Measurements from ENCODE around the gene STOML1.
"Not testable (repeated sequence)": the region's sequence is repeated elsewhere in the genome, so short reads cannot be mapped to it uniquely, and the experiment has no call there.

STOML1 gene

GRCh38 chr15:73987681-73988444, 4.2 kb downstream of the STOML1 start:
- no peak for DNase-seq (ENCODE audit: low read depth in 2 of 3, low spot score in 2 of 3)

DNA sequence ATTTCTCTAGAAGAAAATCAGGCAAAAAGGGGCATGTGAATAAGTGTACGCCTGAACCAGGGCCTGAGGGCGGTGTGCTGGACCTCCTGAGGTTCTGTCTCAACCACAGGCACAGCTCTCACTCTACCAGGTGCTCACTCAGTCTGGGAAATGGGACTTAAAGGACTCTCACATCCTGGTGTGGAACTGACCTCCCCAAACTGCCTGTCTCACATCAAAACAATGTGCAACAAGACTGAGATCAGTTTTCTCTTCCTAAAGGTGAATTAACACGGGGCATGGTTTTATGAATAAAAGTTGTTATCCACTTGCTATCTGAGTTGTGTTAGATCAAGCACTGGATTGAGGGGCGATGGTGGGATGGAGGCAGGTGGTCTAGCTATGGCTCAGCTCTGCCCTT, 4.8 kb downstream of the STOML1 start:
- no peak for DNase-seq (ENCODE audit: low read depth in 2 of 3, low spot score in 2 of 3)

DNA sequence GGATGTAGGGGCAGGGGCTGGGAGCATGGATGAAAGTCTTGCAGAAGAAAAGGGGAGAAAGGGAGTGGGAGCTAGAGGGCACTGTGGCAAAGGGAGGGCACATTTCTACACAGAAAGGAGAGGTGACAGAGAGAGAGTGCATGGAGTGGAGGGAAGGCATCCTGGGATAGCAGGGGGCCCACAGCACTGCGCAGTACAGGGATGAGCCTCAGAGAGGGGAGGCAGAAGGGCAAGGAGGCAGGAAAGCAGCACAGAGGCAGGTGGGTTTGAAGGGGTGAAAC, 5.4 kb downstream of the STOML1 start:
- no peak for DNase-seq (ENCODE audit: low read depth in 2 of 3, low spot score in 2 of 3)

DNA sequence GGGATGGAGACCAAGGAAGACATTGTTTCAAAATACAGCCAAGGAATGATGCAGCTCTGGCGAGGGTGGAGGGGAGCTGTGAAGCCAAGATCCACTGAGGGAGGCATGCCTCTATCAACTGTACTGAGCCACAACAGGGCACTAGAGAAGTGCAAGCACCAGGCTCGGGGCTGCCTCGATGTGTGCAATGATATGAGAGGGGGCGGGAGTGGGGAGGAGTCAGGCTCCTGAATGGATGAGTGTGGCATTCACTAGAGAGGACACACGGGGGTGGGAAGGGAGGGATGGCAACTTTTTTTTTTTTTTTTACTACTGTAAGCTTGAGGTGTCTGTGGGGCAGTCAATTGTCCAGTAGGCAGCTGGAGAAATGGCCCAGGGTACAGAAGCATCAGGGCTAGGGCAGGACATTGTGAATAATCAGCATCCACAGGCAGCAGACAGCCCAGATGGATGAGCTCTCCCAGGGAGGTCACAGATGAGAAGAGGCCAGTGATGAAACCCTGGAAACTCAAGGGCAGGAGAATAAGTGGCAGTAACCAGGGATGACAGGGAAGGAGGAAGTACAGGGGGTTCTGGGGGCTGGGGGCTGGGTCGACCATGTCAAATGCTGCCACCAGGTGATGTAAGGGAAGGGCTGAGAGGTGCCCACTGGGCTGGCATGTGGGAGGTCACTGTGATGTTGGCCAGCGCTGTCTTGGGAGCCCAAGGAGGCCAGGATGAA, 5.9 kb downstream of the STOML1 start:
- DNase-seq (ENCODE audit: low read depth in 2 of 3, low spot score in 2 of 3), result no peak

DNA sequence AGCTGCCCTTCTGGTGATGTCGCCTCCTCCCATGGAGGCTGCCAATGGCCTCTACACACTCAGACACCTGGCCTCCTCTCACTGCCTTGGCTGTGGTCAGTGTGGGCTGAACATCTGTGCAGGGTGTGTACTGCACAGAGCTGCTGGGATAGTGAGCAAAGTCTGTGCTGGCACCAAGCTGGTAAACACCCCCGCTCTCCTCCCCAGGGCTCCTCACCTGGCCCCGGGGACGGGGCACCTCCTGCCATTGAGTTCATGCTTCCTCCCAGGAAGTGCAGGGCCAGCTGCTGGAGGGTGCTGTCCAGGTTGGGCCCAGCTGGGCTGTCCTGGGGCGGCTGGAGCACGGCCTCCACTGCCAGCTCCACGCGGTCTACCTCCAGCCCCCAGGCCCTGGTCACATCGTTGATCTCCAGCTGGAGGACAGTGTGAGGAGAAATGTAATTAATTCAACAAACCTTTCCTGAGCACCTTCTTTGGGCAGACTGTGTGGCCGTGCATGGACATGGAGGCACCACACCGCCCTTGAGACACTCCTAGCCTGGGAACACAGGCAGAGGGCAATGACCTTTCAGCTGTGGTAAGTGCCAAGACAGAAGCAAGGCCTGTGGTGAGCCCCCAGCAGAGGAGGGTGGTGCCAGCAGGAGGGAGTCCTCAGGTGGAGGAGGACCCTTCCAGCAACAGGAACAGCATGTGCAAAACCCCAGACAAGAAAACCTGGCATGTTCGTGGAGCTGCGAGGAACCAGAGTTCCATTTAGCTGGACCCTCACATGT, 6.8 kb downstream of the STOML1 start:
- no peak for DNase-seq (ENCODE audit: low read depth in 2 of 3, low spot score in 2 of 3)

DNA sequence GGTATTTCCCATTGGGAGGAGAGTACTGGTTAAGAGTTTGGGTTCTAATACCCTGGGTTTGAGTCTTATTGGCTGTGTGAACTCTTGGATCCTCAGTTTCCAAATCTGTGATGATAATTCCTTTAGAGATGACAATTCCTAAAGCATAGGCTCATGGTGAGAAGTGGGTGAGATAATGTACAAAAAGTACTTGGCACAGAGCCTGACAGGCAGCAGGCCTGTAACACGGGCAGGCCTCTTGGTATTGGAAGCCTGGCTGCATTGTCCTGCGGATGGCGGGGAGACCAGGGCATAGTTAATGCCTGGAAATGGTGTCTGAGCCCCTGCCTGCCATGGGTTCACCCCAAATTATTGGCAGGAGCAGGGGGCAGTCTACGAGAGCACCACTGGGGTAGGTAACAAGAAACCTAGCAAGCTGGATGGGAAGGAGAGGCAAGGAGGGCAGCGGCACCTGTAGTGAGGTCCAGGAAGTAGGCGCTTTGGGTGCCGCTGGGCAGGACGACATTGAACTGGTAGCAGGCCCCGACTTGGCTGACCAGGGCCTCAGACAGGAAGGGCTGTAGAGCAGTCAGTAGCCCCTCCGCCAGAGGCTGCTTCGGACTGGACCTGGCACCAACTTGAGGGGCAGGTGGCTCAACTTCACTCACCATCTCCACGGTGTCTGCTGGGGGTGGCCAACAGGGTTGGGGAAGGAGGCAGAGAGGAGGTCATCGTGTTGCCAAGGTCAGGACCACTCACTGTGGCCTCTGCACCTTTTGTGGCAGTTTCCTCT, 7.7 kb downstream of the STOML1 start:
- DNase-seq (ENCODE audit: low read depth in 2 of 3, low spot score in 2 of 3), result no peak

DNA sequence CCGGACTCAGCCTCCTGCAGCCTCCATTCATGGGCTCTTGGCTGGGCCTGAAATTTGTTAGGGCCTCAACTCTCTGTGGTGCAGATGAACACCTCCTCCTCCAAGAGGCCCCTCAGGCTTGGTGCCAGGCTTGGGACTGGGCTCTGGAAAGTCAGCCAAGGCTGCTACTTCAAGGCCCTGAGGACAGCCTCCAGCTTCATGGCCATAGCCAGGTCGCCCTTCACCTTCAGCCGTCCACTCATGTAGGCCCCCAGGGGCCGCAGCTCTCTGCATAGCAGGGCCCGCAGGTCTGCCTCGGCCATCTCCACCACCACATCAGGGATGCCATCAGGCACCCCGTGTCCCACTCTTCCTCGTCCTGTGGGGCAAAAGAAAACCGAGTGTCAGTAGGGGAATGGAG, 8.3 kb downstream of the STOML1 start:
- no peak for DNase-seq (ENCODE audit: low read depth in 2 of 3, low spot score in 2 of 3)

- DNase-seq (ENCODE audit: low read depth in 2 of 3, low spot score in 2 of 3), result no peak
Measured at GRCh38 chr15:73983211-73983727, 8.8 kb downstream of the STOML1 start.

GRCh38 chr15:73982222-73982962, 9.7 kb downstream of the STOML1 start:
- no peak for DNase-seq (ENCODE audit: low read depth in 2 of 3, low spot score in 2 of 3)

- DNase-seq (ENCODE audit: low read depth in 2 of 3, low spot score in 2 of 3), result no peak
Measured at GRCh38 chr15:73981761-73982221, 10.3 kb downstream of the STOML1 start.

DNA sequence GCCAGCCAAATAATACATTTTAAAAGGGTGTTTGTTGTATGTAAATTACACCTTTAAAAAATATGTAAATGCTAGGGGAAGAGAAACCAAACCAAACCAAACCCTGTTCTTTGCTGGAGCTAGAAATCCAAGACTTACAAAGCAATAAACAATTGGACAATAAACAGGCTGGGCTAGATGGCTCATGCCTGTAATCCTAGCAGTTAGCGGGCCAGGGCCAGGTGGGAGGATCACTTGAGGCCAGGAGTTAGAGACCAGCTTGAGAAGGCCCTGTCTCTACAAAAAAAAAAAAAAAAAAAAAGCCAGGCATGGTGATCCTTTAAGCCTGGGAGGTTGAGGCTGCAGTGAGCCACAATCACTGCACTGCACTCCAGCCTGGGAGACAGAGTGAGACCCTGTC, 12.5 kb downstream of the STOML1 start:
- no peak for DNase-seq (ENCODE audit: low read depth in 2 of 3, low spot score in 2 of 3)

- no peak for DNase-seq (ENCODE audit: low read depth in 2 of 3, low spot score in 2 of 3)
Measured at GRCh38 chr15:73978896-73979295, 13.2 kb downstream of the STOML1 start.

- not testable (repeated sequence) for DNase-seq (ENCODE audit: low read depth in 2 of 3, low spot score in 2 of 3)
Measured at GRCh38 chr15:73975440-73976125, 16.5 kb downstream of the STOML1 start.

DNA sequence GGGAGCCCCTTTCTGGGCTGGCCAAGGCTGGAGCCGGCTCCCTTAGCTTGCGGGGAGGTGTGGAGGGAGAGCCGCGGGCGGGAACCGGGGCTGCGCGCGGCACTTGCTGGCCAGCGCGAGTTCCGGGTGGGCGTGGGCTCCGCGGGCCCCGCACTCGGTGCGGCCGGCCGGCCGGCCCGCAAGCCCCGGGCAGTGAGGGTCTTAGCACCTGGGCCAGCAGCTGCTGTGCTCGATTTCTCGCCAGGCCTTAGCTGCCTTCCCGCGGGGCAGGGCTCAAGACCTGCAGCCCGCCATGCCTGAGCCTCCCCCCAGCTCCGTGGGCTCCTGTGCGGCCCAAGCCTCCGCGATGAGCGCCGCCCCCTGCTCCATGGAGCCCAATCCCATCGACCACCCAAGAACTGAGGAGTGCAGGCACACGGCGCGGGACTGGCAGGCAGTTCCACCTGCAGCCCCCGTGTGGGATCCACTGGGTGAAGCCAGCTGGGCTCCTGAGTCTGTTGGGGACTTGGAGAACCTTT, 18.4 kb downstream of the STOML1 start:
- not testable (repeated sequence) for DNase-seq (ENCODE audit: low read depth in 2 of 3, low spot score in 2 of 3)

- peak in 2 of 3 experiments; percentile 53 to 68 for DNase-seq (ENCODE audit: low read depth in 2 of 3, low spot score in 2 of 3)
Measured at GRCh38 chr15:73972984-73973682, 19.0 kb downstream of the STOML1 start.

GRCh38 chr15:73969151-73969759, 22.8 kb downstream of the STOML1 start:
- DNase-seq (ENCODE audit: low read depth in 2 of 3, low spot score in 2 of 3), result no peak

DNA sequence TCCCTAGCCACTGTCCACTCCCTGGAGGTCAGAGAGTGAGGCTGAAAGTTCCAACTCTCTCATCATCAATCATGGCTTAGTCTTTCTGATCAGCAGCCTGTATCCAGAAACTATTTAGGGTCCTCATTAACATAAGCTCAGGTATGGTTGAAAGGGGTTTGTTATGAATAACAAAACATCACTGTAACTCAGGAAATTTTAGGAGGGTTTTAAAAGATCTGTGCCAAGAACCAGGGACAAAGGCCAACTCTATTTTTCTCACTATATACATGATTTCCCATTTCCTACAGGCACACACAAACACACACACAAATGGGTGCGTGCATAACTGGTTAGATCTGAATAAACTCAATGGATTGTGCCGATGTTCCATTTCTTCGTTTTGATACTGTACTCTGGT, 23.6 kb downstream of the STOML1 start:
- no peak for DNase-seq (ENCODE audit: low read depth in 2 of 3, low spot score in 2 of 3)

DNA sequence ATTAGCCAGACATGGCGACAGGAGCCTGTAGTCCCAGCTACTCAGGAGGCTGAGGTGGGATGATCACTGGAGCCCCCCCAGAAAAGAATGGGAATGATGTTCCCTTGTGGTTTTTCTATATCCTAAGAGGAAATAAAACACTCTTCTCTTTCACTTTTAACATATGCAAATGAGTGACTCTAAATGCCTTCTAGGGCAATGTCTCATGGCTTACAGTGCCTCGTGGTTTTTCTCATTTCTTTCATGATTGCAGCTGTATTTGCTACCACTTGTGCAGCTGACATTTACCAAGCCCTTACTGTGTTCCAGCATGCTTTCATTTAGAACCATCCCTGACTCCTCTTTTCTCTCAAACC, 26.4 kb downstream of the STOML1 start:
- DNase-seq (ENCODE audit: low read depth in 2 of 3, low spot score in 2 of 3), result no peak
